HG03378 (cell line): ENCODE measurements around the gene SEC61A2.
"Not testable (repeated sequence)": the region's sequence is repeated elsewhere in the genome, so short reads cannot be mapped to it uniquely, and the experiment has no call there.

ENCODE experiments used
- ATAC-seq: cut with Tn5 transposase; IDR thresholded peaks from one replicate; pipeline ENCODE4 v1.9.1; 2021; ENCODE audit warnings: mild to moderate bottlenecking, moderate library complexity; ENCODE audit not compliant: unreplicated experiment

Gene SEC61A2

DNA sequence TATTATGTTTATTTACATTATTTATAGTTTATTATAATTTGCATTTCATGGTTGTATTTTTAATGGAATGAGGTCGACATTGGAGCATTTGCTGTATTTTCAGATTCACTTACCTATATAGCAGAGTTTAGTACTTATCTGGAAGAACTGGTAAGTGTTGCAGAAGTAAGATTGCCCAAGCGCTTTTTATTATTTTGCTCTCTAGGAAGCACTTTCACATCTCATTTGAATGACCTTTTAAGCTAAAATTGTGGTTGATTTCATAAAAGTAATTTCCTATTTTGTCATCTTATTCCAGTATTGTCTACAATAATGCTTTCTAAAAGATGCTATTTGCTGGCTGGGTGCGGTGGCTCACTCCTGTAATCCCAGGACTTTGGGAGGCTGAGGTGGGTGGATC lies 28.6 kb downstream of the SEC61A2 start:
- ATAC-seq: no peak

DNA sequence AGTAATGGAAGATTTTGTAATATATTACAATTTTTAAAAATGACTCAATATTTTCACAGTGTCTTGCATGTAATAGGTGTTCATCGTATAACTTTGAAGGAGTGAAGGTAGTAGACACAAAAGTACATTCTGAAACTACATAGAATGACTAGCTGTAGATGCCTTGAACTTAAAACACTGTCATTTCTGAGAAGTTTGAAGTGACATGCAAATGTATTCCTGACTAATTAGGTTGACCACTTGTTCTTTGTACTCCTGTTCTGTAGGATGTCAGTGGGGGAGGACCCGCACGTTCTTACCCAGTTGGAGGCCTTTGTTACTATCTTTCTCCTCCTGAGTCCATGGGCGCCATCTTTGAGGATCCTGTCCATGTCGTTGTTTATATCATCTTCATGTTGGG lies 31.2 kb downstream of the SEC61A2 start:
- ATAC-seq: no peak

DNA sequence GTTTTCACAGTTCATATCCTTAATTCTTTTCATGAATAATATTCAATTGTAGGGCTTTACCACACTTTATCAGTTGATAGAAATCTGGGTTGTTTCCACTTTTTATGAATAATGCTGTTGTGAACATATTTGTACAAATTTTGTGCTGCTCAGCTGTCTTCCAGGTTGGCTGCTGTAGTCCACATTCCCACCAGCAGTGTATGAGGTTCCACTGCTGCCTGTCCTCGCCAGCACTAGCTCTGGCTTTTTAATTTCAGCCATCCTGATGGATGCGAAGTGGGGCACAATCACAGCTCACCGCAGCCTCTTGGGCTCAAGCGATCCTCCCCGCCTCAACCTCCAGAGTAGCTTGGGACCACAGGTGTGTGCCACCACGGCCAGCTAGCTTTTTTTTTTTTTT lies 33.5 kb downstream of the SEC61A2 start:
- no peak for ATAC-seq

DNA sequence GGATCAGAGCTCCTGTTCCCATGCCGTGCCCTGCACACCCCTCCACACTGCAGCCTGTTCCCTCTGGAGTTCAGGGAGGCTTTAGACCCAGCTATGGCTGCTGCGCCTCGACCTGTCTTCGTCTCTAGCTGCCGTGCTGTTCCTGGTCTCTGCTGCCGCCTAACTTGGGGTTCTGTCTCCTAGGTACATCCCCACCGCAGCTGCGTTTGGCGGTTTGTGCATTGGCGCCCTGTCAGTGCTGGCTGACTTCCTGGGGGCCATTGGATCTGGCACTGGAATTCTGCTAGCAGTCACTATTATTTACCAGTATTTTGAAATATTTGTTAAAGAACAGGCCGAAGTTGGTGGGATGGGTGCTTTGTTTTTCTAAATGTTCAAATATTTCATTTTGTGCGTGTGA lies 34.6 kb downstream of the SEC61A2 start:
- ATAC-seq: no peak

DNA sequence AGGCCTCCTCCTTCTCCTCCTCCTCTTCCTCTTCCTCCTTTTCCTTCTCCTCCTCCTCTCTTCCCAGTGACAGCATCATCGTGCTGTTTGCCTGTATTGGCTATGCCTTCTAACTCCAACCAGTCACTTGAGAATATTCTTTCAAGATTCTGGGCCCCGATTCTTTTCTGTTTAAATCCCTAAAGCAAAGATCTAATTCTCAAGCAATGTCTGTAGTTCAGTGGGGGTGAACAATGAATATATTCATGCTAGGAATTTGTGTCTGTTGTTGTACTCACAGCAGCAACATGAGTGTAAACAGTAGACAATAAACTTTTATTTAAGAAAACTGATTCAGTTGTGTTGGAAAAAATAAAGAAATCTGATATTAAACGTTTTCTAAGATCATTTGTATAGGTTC lies 35.6 kb downstream of the SEC61A2 start:
- no peak for ATAC-seq

DNA sequence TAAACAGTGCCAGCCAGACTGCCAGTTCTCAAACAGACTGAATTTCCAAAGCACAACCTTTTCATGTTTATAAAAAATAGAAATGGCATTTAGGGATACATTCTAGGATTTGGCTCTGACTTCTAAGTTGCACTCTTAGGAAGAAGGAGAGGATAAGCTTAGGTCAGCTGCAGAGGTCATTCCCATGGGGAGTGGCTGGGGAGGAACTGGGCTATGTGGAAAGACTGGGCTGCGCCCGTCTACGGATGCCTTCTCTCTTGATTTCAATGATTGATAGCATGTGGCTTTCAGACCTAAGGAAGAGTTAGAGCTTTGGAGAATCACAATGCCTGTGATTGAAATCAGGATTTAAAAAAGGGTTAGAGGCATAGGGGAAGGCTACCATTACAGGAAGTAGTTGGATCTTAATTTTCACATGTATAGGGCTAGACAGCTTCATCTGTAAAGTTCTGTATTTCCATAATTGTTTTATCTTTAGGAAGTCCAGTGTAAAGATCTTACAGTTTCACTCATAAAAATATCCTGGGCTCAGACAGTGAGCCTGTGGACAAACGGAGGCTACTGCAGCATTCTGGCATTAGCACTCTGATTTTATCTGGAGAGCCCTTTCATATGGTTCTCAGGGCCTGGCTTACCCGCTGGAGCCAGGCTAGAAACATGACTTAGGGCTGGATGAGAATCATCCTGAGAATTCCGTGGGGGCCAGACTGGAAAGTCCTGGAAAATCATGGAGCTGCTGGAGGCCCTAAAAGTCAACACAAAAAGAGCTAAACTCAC lies 36.7 kb downstream of the SEC61A2 start:
- no peak for ATAC-seq

DNA sequence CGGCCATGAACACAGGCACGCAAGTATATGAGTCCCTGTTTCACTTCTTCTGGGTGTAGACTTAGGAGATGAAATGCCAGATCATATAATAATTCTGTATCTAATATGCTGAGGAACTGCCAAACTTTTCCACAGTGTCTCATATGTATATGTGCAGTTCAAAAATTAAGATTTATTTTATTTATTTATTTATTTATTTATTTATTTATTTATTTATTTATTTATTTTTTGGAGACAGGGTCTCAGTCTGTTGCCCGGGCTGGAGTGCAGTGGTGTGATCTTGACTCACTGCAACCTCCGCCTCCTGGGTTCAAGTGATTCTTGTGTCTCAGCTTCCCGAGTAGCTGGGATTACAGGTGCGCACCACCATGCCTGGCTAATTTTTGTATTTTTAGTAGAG lies 42.0 kb downstream of the SEC61A2 start:
- ATAC-seq: not testable (repeated sequence)

DNA sequence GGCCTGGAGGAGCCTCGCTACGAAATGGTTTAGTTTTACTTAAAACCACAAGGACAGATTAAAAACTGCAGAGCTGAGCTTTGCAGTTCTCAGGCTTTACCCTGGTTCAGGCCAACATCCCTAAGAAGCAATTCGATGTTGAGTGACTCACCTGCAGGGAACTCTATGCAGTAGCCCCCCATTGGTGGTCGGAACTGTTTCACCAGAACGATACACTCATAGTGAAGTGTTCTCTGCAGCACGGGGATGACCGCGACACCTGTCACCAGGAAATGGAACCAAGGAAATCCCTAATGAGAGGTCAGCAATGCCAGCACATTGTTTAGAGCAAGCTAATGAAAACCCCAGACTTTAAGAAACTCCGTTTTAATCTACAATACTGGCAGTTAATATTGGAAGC lies 48.2 kb downstream of the SEC61A2 start:
- ATAC-seq: no peak

DNA sequence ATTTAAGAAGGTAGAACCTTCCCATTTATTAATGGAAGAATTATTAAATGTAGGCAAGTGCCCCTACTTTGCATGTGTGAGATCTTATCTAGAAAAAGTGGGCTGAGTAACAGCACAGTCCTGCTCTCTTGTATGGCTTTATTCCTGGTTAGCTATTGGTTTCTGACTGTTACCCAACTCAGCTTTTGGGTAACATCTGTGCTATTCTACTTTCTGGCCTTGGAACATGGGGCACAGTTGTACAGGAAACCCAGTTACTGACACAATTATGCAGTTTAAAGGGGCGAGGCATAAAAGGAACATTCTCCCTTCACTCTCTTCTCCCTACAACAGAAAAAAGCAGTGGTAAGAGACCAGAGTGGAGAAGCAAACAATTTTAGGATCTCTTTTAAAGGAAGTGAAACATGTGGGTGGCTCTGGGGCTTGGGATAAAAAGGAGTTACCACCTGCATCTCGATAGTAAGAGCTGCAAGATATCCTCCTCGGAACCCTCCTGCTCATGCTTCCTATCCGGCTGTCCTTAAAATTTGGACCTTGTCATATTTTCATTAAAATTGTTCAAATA lies 50.2 kb downstream of the SEC61A2 start:
- ATAC-seq: no peak

DNA sequence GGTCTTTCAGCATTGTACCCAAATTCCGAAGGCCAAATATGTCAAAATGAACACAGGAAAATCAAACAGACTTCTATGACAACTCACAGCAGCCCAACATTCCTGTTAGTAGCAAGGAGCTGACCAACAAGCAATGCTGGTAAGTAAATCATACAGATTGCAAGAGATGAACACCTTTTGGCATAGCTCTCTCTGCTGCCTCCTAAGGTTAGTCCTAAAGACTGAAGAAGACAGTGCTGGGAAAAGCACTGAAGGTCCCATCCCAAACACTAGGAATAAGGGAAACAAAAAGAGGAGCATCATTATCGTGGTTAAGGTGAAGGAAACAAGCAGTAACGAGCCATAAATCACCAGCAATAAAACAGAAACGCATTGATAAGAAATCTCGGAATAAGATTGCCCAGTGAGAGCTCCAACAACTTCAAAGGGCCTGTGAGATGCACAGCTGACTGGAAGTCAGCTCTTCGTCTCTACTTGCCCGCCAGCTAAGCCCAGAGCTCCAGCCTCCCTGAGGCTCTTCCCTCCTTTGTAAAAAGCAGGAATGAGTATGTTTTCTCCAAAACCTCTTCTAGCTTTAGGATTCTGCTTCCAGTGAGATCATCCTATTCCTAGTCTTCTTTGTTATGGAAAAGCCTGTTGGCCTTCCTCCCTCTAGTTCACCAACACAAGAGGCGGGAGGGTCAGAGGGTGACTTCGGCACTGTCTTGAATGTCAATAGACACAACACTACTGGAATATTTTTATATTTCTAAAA lies 50.9 kb downstream of the SEC61A2 start:
- ATAC-seq: no peak

DNA sequence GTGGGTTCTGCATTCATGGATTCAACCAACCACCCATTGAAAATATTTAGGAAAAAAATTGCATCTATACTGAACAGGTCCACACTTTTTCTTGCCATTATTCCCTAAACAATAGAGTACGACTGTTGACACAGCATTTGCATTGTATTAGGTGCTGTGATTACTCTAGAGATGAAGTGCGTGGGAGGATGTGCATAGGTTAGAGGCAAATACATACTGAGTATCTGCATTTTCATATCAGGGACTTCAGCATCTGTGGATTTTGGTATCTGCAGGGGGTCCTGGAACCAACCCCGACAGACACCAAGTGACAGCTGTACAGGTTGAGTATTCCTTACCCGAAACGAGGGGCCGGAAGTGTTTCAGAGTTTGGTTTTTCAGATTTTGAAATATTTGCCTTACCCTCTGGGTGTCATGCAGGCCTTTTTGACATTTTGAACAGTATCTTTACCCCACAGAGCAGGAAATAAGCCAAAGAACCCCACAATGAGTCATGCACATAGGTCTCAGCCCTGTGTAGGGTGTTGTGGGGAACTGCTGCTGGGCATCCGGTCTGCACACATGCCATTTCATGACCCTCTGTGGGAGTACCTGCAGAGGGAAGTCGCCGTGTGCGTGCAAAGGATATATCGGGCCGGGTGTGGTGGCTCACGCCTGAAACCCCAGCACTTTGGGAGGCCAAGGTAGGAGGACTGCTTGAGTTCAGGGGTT lies 51.7 kb downstream of the SEC61A2 start:
- ATAC-seq: no peak

DNA sequence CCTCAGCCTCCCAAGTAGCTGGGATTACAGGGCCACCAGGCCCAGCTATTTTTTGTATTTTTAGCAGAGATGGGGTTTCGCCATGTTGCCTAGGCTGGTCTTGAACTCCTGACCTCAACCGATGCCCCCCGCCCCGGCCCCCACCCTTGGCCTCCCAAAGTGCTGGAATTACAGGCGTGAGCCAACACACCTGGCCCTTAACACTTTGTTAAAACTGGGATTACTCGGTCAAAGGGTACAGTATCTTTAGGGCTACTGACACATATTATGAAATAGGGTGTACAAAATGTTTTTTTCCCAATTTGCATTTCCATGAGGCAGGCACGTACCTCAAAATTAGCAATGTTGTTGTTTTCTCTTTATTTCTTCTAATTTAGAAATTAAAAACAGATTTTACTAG lies 54.7 kb downstream of the SEC61A2 start:
- no peak for ATAC-seq

DNA sequence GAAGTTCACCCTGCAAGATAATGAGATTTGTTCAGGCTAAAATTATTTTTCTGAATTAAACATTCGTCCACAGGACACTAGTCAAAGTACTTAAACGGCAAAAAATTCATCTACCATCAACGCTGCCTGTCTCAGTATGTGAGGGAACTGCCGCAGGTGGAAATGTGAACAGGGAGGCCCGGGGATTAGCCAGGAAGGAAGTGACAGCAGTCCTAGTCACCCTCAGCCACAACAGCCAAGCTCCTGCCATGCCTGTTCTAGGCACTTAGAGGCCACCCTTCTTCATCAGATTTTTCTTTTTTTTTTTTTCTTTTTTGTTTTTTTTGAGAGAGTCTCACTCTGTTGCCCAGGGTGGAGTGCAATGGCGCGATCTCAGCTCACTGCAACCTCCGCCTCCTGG lies 56.8 kb downstream of the SEC61A2 start:
- no peak for ATAC-seq

DNA sequence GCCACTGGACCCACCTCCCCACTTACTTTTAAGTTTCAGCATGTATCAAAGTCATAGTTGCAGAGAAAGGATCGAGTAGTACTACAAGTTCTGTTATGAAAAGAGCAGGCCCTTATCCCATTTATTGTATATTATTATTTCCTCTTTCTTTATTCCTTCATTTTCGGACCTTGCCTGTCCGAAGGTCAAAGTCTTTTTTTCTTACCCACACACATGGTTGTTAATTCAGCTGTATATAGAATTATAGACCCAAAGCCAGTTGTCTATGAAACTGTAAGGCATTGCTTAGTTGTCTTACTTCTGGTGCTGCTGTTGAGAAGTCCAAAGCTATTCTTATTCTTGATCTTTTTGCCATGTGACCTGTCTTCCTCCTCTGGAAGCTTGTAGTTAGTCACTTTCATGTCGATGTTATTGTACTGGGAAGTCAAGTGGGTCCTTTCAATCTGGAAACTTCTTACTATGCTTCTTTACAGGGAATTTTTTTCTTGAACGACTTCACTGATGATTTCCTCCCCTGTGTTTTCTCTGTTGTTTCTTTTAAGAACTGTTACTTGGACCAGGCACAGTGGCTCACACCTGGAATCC lies 57.9 kb downstream of the SEC61A2 start:
- no peak for ATAC-seq

DNA sequence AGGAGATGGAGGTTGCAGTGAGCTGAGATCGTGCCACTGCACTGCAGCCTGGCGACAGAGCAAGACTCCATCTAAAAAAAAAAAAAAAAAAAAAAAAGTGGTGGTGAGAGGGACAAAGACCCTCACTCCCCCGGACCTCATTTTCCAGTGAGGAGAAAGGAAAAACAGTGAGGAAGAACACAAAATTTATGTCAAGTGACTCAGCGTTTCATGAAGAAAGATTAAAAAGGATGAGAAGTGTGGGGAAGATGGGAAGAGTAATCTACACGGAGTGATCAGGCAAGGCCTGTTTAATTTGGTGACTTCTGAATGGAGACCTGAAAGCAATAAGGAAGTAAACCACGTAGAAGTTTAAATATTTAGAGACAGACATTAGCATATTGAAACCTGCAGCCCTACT lies 59.2 kb downstream of the SEC61A2 start:
- ATAC-seq: no peak

DNA sequence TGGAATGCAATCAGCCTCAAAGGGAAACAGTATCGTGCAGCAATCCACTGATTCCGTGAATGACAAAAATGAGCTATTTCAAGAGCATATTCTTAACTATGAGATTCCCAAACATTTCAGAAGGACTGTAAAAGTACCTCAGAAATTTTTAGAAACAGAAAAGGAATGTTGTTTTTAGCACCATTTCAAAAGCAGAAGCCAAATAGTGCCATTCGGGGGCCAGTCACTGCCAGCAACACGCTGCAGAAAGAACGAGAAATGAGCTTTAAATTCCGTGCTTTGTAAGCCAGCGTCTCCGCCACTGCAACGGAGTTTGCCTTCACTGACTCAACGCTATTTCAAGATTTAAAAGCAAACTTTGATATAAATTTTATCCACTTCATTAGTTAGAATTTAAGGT lies 59.9 kb downstream of the SEC61A2 start:
- ATAC-seq: no peak

DNA sequence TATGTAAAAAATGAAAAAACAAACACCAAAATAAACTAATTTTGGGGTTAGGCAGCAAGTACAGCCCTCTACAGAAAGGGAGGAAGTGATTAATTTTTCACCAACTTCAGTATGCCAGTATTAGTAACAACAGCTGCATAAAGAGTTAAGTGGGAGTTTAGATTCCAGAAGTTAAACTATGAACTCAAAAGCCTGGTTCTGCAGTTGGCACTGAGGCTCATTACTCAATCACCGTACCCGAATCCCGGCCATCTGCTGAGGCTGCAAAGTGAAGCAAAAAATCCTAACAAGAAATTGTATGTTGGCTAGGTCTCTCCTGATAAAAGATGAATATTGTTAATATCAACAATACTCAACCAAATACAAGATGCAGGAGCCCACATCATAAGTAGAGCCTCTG lies 62.2 kb downstream of the SEC61A2 start:
- no peak for ATAC-seq

DNA sequence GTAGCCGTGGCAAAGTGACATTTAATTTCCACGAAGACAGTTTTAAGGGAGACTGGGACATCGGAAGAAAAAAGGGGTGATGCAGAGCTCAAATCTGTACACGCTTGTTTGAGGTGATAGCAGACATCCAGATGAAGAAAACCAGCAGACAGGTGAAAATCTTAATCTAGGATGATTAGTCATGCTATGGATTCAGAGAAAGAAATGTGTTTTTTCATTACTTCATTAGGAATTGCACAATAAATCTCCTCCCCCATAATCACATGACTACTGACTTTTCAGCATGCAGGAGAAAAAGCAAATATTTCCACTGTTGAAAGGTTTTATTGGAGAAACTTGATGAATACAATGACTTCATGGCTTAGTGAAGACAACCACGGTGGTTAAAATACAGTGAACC lies 63.7 kb downstream of the SEC61A2 start:
- no peak for ATAC-seq

DNA sequence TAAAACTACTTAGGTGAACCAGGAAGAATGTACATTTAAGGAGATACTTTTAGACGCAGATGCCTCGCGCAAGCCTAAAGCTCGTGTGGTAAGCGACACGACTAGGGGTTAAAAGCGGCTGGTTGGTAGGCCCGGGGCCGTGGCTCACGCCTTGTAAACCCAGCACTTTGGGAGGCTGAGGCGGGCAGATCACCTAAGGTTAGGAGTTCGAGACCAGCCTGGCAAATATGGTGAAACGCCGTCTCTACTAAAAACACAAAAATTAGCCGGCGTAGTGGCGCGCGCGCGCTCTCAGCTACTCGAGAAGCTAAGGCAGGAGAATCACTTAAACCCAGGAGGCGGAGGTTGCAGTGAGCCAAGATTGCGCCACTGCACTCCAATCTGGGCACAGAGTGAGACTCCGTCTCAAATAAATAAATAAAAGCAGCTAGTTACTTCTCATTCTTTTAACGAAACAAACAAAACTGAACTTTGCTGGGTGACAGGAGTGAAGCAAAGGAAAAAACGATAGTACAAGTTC lies 65.3 kb downstream of the SEC61A2 start:
- no peak for ATAC-seq

DNA sequence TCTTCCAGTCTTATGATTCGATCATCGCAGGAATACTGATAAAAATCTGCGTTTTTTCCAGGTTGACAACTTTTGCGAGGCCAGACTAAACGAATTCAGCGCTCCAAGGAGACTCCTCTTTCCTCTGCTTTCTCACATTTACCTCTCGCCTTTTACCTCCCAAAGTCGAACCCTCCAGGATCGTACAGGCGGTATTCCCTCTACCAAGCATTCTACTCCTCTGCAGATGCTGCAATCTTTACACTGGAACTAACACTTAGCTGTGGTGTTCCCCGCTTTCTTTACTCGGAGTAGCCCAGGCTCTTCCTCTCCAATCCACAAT lies 65.8 kb downstream of the SEC61A2 start:
- ATAC-seq: peak; percentile 11
